Measurements from ENCODE around the gene DNAH10. TPM values are rescaled to one million over a fixed set of nuclear protein-coding genes. Genes with fewer than 3 reads are reported as not detected.

DNAH10 gene
- total RNA-seq, 2 experiments from 2014 or later = 0.05 TPM

GRCh38 chr12:123853396-123854070 lies 91.4 kb downstream of the DNAH10 start:
- no peaks in the 10 kb centered on the region for H3K36me3 Mint-ChIP-seq (ENCODE audit: low read depth)
- CTCF ChIA-PET = interaction anchor here (0.7 to 1.0 kb wide), 2 partner anchors 9 to 52 kb away, joined by 3 to 4 read pairs; no protein-coding TSS in a partner anchor
- H3K4me3 Mint-ChIP-seq = no peak overlapping the region
- H3K4me1 Mint-ChIP-seq (ENCODE audit: low read depth) = no peaks in the 10 kb centered on the region
- H3K27ac Mint-ChIP-seq = no peak overlapping the region
- H3K27me3 Mint-ChIP-seq (ENCODE audit: low read depth) = peaks cover 3% of the 10 kb centered on the region
- no peak for DNase-seq
- intact Hi-C loops (cut with micrococcal nuclease) = no loop called here
- no peaks in the 10 kb centered on the region for H3K9me3 Mint-ChIP-seq

GRCh38 chr12:123854232-123854631 lies 92.1 kb downstream of the DNAH10 start:
- CTCF ChIA-PET = interaction anchor here (0.6 to 0.7 kb wide), 2 partner anchors 52 to 108 kb away, joined by 4 read pairs; no protein-coding TSS in a partner anchor
- no peaks in the 10 kb centered on the region for H3K36me3 Mint-ChIP-seq (ENCODE audit: low read depth)
- peaks cover 3% of the 10 kb centered on the region for H3K27me3 Mint-ChIP-seq (ENCODE audit: low read depth)
- intact Hi-C loops (cut with micrococcal nuclease) = no loop called here
- H3K9me3 Mint-ChIP-seq = no peaks in the 10 kb centered on the region
- no peak overlapping the region for H3K4me3 Mint-ChIP-seq
- H3K27ac Mint-ChIP-seq = no peak overlapping the region
- DNase-seq = no peak
- no peaks in the 10 kb centered on the region for H3K4me1 Mint-ChIP-seq (ENCODE audit: low read depth)

GRCh38 chr12:123854918-123855317 lies 92.8 kb downstream of the DNAH10 start:
- CTCF ChIA-PET = interaction anchor here (0.6 kb wide), 1 partner anchor 107 kb away, joined by 4 read pairs; no protein-coding TSS in a partner anchor
- peaks cover 3% of the 10 kb centered on the region for H3K27me3 Mint-ChIP-seq (ENCODE audit: low read depth)
- no peak overlapping the region for H3K27ac Mint-ChIP-seq
- intact Hi-C loops (cut with micrococcal nuclease) = no loop called here
- no peaks in the 10 kb centered on the region for H3K9me3 Mint-ChIP-seq
- no peak overlapping the region for H3K4me3 Mint-ChIP-seq
- H3K36me3 Mint-ChIP-seq (ENCODE audit: low read depth) = no peaks in the 10 kb centered on the region
- no peaks in the 10 kb centered on the region for H3K4me1 Mint-ChIP-seq (ENCODE audit: low read depth)
- DNase-seq = no peak

GRCh38 chr12:123856681-123857080 lies 94.6 kb downstream of the DNAH10 start:
- H3K27me3 Mint-ChIP-seq (ENCODE audit: low read depth) = peaks cover 3% of the 10 kb centered on the region
- H3K4me3 Mint-ChIP-seq = no peak overlapping the region
- H3K9me3 Mint-ChIP-seq = no peaks in the 10 kb centered on the region
- intact Hi-C loops (cut with micrococcal nuclease) = no loop called here
- CTCF ChIA-PET = no interaction called here
- no peaks in the 10 kb centered on the region for H3K4me1 Mint-ChIP-seq (ENCODE audit: low read depth)
- no peak for DNase-seq
- H3K27ac Mint-ChIP-seq = no peak overlapping the region
- no peaks in the 10 kb centered on the region for H3K36me3 Mint-ChIP-seq (ENCODE audit: low read depth)

GRCh38 chr12:123858176-123858575 lies 96.1 kb downstream of the DNAH10 start:
- CTCF ChIA-PET = interaction anchor here (1.2 kb wide), 1 partner anchor 16 kb away, joined by 3 read pairs; no protein-coding TSS in a partner anchor
- Mint-ChIP-seq H3K9me3 (no peaks in the 10 kb centered on the region), H3K27me3 (ENCODE audit: low read depth) (no peaks in the 10 kb centered on the region), H3K27ac (no peak overlapping the region), H3K4me1 (ENCODE audit: low read depth) (no peaks in the 10 kb centered on the region), H3K4me3 (no peak overlapping the region), H3K36me3 (ENCODE audit: low read depth) (no peaks in the 10 kb centered on the region)
- no peak for DNase-seq
- intact Hi-C loops (cut with micrococcal nuclease) = no loop called here

GRCh38 chr12:123859035-123859434 lies 96.9 kb downstream of the DNAH10 start:
- no peak overlapping the region for H3K4me3 Mint-ChIP-seq
- intact Hi-C loops (cut with micrococcal nuclease) = no loop called here
- H3K9me3 Mint-ChIP-seq = no peaks in the 10 kb centered on the region
- CTCF ChIA-PET = no interaction called here
- H3K36me3 Mint-ChIP-seq (ENCODE audit: low read depth) = no peaks in the 10 kb centered on the region
- H3K27ac Mint-ChIP-seq = no peak overlapping the region
- no peaks in the 10 kb centered on the region for H3K4me1 Mint-ChIP-seq (ENCODE audit: low read depth)
- no peak for DNase-seq
- no peaks in the 10 kb centered on the region for H3K27me3 Mint-ChIP-seq (ENCODE audit: low read depth)

DNA sequence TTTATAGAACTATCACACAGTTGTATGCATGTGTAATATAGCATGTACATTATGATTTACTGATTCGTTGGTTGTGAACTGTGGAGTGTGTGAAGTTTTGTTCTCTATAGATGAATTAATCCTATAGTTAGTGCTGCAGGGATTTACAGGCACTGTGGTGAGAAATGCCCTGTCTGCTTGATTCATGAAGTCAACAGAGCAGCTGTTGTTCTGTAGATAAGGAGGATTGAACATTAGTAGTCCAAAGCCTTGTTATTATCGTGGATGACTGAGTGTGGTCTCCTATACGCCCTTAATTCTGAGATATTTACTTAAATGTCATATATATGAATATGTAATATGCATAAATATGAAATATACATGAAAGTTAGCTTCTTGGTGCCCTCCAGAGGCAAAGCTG lies 98.3 kb downstream of the DNAH10 start:
- intact Hi-C loops (cut with micrococcal nuclease) = no loop called here
- no peak for DNase-seq
- Mint-ChIP-seq H3K36me3 (ENCODE audit: low read depth) (no peaks in the 10 kb centered on the region), H3K9me3 (no peaks in the 10 kb centered on the region), H3K4me1 (ENCODE audit: low read depth) (no peaks in the 10 kb centered on the region), H3K4me3 (no peak overlapping the region), H3K27me3 (ENCODE audit: low read depth) (no peaks in the 10 kb centered on the region), H3K27ac (no peak overlapping the region)
- CTCF ChIA-PET = no interaction called here

GRCh38 chr12:123861392-123861791 lies 99.3 kb downstream of the DNAH10 start:
- Mint-ChIP-seq H3K27me3 (ENCODE audit: low read depth) (no peaks in the 10 kb centered on the region), H3K9me3 (no peaks in the 10 kb centered on the region), H3K27ac (no peak overlapping the region), H3K4me3 (no peak overlapping the region), H3K36me3 (ENCODE audit: low read depth) (no peaks in the 10 kb centered on the region), H3K4me1 (ENCODE audit: low read depth) (no peaks in the 10 kb centered on the region)
- DNase-seq = no peak
- CTCF ChIA-PET = no interaction called here
- intact Hi-C loops (cut with micrococcal nuclease) = no loop called here

GRCh38 chr12:123867141-123867540 lies 105.0 kb downstream of the DNAH10 start:
- CTCF ChIA-PET = no interaction called here
- H3K27ac Mint-ChIP-seq = no peak overlapping the region
- H3K4me1 Mint-ChIP-seq (ENCODE audit: low read depth) = no peaks in the 10 kb centered on the region
- intact Hi-C loops (cut with micrococcal nuclease) = no loop called here
- no peak for DNase-seq
- H3K27me3 Mint-ChIP-seq (ENCODE audit: low read depth) = no peaks in the 10 kb centered on the region
- no peaks in the 10 kb centered on the region for H3K9me3 Mint-ChIP-seq
- no peak overlapping the region for H3K4me3 Mint-ChIP-seq
- no peaks in the 10 kb centered on the region for H3K36me3 Mint-ChIP-seq (ENCODE audit: low read depth)

GRCh38 chr12:123868791-123869190 lies 106.7 kb downstream of the DNAH10 start:
- DNase-seq = no peak
- CTCF ChIA-PET = no interaction called here
- no peaks in the 10 kb centered on the region for H3K27me3 Mint-ChIP-seq (ENCODE audit: low read depth)

GRCh38 chr12:123873793-123874192 lies 111.7 kb downstream of the DNAH10 start:
- DNase-seq = no peak
- Mint-ChIP-seq H3K27me3 (ENCODE audit: low read depth) (peaks cover 2% of the 10 kb centered on the region), H3K36me3 (ENCODE audit: low read depth) (no peaks in the 10 kb centered on the region), H3K27ac (no peak overlapping the region), H3K4me3 (no peak overlapping the region), H3K9me3 (no peaks in the 10 kb centered on the region), H3K4me1 (ENCODE audit: low read depth) (no peaks in the 10 kb centered on the region)
- intact Hi-C loops (cut with micrococcal nuclease) = no loop called here
- CTCF ChIA-PET = no interaction called here

More at GRCh38 chr12:123868791-123869190, 106.7 kb downstream of the DNAH10 start:
- Mint-ChIP-seq H3K36me3 (ENCODE audit: low read depth) (no peaks in the 10 kb centered on the region), H3K4me1 (ENCODE audit: low read depth) (no peaks in the 10 kb centered on the region), H3K9me3 (no peaks in the 10 kb centered on the region), H3K4me3 (no peak overlapping the region), H3K27ac (no peak overlapping the region)
- intact Hi-C loops (cut with micrococcal nuclease) = no loop called here

GRCh38 chr12:123877968-123878367 lies 115.9 kb downstream of the DNAH10 start:
- no peaks in the 10 kb centered on the region for H3K9me3 Mint-ChIP-seq
- no peaks in the 10 kb centered on the region for H3K36me3 Mint-ChIP-seq (ENCODE audit: low read depth)
- no peak overlapping the region for H3K27ac Mint-ChIP-seq
- H3K4me1 Mint-ChIP-seq (ENCODE audit: low read depth) = no peaks in the 10 kb centered on the region
- DNase-seq = no peak
- no peak overlapping the region for H3K4me3 Mint-ChIP-seq
- intact Hi-C loops (cut with micrococcal nuclease) = no loop called here
- peaks cover 2% of the 10 kb centered on the region for H3K27me3 Mint-ChIP-seq (ENCODE audit: low read depth)
- CTCF ChIA-PET = interaction anchor here (0.6 kb wide), 1 partner anchor 173 kb away, joined by 3 read pairs; no protein-coding TSS in a partner anchor

GRCh38 chr12:123879101-123879500 lies 117.0 kb downstream of the DNAH10 start:
- Mint-ChIP-seq H3K4me3 (no peak overlapping the region), H3K9me3 (no peaks in the 10 kb centered on the region), H3K36me3 (ENCODE audit: low read depth) (no peaks in the 10 kb centered on the region), H3K27ac (no peak overlapping the region), H3K4me1 (ENCODE audit: low read depth) (no peaks in the 10 kb centered on the region), H3K27me3 (ENCODE audit: low read depth) (peaks cover 2% of the 10 kb centered on the region)
- intact Hi-C loops (cut with micrococcal nuclease) = no loop called here
- CTCF ChIA-PET = interaction anchor here (0.6 kb wide), 1 partner anchor 209 kb away, joined by 4 read pairs; no protein-coding TSS in a partner anchor
- no peak for DNase-seq

Data from activated naive CD4-positive, alpha-beta T cell treated with anti-CD3 and anti-CD28 coated beads for 36 hours (primary cell).